AG04450 (cell line): ENCODE data around the gene MAML2. TPM values are rescaled to one million over a fixed set of nuclear protein-coding genes. Genes with fewer than 3 reads are reported as not detected.

ENCODE experiments used
- CTCF ChIA-PET: fragments of 300-600, 350-600 bp; formaldehyde crosslinking; extraction: SDS; loops from one replicate; lab custom pipeline; 2022; ENCODE audit warnings: antibody characterized with exemption, inconsistent platforms; lab: Charles Lee
- POLR2A ChIA-PET: fragments of 350-600 bp; formaldehyde crosslinking; extraction: SDS; loops from one replicate; lab custom pipeline; 2021; ENCODE audit warnings: antibody characterized with exemption, inconsistent platforms; lab: Yijun Ruan, JAX
- DNase-seq: peaks from one replicate; pipeline ENCODE4 v3.0.0-alpha.2; 2011; ENCODE audit warnings: low read depth, low spot score
- H3K27ac ChIP-seq: one replicate; pipeline ENCODE4 v1.5.1; 2012; ENCODE audit warnings: low read depth, low read length, control low read depth
- H3K27me3 ChIP-seq: one replicate; pipeline ENCODE4 v1.6.0; 2012; ENCODE audit warnings: low read length; ENCODE audit not compliant: control insufficient read depth, insufficient read depth
- H3K4me3 ChIP-seq: 2 replicates; pipeline ENCODE4 v1.5.1; 2011; ENCODE audit warnings: mild to moderate bottlenecking, low read depth, low read length, control low read depth
- H3K9me3 ChIP-seq: 2 replicates; pipeline ENCODE4 v1.5.1; 2012; ENCODE audit warnings: low read length; ENCODE audit not compliant: control insufficient read depth, insufficient read depth
- polyA plus RNA-seq: library from polyadenylated mRNA; depleted of rRNA; stranded (reverse); fragments of >200 nt; gene quantifications from 2 replicates; pipeline ENCODE4 v1.2.3, GENCODE V29; 2011
- TF ChIP-seq, protein P1 (sequence below): IDR thresholded peaks from 2 replicates; pipeline ENCODE4 v1.5.1; 2011; ENCODE audit warnings: low read depth, low read length, control low read depth, inconsistent platforms

The MAML2 gene
- polyA plus RNA-seq, 1 experiment = 23.0 TPM

DNA sequence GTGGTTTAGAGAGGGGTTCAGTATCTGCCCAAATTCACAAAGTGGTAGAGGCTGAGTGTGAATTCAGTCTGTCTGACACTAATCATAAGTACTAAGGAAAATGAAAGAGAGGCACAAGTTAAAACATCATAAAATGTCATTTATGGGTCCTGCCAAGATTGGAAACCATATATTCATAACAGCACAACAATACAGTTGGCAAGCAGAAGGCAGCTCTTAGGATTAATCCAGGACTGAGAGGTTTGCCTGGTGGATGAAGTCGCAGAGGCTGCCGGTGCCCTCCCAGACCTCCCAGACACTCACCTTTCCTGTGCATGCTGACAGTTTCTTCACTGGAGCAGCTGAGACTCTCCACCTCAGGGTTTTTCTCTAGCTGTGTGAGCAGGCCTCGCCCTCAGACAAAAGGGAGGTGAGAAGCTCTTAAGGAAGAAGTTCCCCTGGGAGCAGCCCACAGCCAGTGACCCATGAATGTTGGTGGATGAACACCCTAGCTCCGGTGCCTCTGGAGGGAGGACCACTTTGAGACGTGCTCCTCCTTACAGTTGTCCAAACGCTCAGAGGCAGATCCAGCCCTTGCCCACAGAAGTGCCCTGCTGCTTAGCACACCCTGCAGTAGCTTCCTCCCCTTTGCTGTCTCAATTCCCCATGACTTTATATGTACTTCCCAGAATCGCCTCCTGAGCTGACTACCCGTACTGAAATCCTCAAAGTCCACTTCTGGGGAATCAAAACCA is 43.7 kb downstream of the MAML2 start:
- TF ChIP-seq, protein P1, sequence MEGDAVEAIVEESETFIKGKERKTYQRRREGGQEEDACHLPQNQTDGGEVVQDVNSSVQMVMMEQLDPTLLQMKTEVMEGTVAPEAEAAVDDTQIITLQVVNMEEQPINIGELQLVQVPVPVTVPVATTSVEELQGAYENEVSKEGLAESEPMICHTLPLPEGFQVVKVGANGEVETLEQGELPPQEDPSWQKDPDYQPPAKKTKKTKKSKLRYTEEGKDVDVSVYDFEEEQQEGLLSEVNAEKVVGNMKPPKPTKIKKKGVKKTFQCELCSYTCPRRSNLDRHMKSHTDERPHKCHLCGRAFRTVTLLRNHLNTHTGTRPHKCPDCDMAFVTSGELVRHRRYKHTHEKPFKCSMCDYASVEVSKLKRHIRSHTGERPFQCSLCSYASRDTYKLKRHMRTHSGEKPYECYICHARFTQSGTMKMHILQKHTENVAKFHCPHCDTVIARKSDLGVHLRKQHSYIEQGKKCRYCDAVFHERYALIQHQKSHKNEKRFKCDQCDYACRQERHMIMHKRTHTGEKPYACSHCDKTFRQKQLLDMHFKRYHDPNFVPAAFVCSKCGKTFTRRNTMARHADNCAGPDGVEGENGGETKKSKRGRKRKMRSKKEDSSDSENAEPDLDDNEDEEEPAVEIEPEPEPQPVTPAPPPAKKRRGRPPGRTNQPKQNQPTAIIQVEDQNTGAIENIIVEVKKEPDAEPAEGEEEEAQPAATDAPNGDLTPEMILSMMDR = no peak
- no peak overlapping the region for H3K4me3 ChIP-seq
- ChIA-PET POLR2A (interaction anchor here (0.5 to 0.6 kb wide), 2 partner anchors 22 to 243 kb away, joined by 3 to 6 read pairs; no protein-coding TSS in a partner anchor), CTCF (interaction anchor here (1.3 kb wide), 1 partner anchor 42 kb away, joined by 3 read pairs; no protein-coding TSS in a partner anchor)
- no peak overlapping the region for H3K27ac ChIP-seq
- no peaks in the 10 kb centered on the region for H3K27me3 ChIP-seq
- H3K9me3 ChIP-seq = no peaks in the 10 kb centered on the region
- no peak for DNase-seq

DNA sequence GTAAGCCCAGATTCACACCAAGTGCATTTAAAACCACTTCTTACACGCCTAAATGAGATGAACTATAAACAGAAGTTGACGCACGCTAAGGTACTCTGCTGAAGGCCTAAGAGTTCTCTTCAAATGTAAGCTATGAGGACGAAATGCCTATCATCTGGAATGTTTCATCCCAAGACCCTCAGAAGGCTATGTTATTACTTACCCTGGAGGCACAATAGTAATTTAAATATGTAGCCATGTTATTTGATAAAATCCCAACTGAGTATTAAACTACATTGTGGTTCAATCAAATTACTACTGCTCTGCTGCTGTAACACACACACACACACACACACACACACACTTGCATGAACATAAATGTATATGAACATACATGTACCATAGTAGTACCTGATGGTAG is 47.6 kb downstream of the MAML2 start:
- CTCF ChIA-PET = interaction anchor here (0.6 to 0.7 kb wide), 2 partner anchors 166 to 1761 kb away, joined by 3 read pairs; no protein-coding TSS in a partner anchor
- TF ChIP-seq, protein P1 = no peak
- POLR2A ChIA-PET = no interaction called here
- H3K27me3 ChIP-seq = no peaks in the 10 kb centered on the region
- no peak overlapping the region for H3K27ac ChIP-seq
- H3K4me3 ChIP-seq = no peak overlapping the region
- no peaks in the 10 kb centered on the region for H3K9me3 ChIP-seq
- no peak for DNase-seq

DNA sequence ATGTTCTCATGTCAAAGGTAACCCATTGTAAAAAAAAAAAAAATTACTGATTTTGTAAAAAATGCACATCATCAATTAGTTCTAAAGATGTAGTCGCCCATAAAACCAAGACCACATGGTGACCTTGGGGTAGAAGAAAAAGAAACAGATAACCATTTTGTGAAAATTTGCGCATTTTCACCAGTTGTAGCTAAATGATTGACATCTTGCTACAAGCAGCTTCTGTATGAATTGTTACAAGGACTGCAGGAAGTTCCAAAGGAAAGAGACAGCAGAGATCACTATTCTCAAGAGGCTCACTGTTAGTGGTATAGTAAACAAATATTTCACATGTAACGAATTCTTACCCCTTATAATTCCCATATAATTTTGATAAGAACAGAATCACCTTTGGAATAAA is 48.7 kb downstream of the MAML2 start:
- Histone ChIP-seq H3K4me3 (no peak overlapping the region), H3K9me3 (no peaks in the 10 kb centered on the region), H3K27me3 (no peaks in the 10 kb centered on the region), H3K27ac (no peak overlapping the region)
- ChIA-PET POLR2A (no interaction called here), CTCF (interaction anchor here (0.6 kb wide), 1 partner anchor 36 kb away, joined by 3 read pairs; no protein-coding TSS in a partner anchor)
- DNase-seq = no peak
- TF ChIP-seq, protein P1 = no peak

DNA sequence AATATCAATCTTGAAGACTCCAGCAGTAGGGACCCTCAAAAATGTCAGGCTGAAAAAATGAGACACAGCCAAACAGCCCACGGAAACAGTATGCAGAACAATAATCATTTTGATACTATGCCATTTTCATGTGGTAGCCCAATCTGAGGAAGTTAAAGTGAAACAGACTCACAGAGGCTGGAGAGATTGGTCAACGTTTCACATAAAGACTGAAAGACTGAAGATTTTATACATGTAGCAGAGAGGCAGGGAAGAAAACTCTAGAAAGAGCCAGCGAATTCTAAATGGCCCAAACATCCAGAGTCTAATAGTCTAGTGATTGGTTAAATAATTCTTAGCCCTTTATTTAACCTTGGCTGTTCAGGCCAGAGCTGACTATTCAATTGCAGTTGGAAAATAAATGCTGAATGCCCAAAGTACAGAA is 49.4 kb downstream of the MAML2 start:
- Histone ChIP-seq H3K9me3 (no peaks in the 10 kb centered on the region), H3K4me3 (no peak overlapping the region), H3K27me3 (no peaks in the 10 kb centered on the region), H3K27ac (no peak overlapping the region)
- TF ChIP-seq, protein P1 = no peak
- DNase-seq = no peak
- ChIA-PET POLR2A (interaction anchor here (0.6 kb wide), 2 partner anchors 12 to 237 kb away, joined by 4 to 6 read pairs; no protein-coding TSS in a partner anchor), CTCF (interaction anchor here (0.6 to 2.0 kb wide), 3 partner anchors 36 to 50 kb away, joined by 3 to 5 read pairs (median 3); no protein-coding TSS in a partner anchor)

DNA sequence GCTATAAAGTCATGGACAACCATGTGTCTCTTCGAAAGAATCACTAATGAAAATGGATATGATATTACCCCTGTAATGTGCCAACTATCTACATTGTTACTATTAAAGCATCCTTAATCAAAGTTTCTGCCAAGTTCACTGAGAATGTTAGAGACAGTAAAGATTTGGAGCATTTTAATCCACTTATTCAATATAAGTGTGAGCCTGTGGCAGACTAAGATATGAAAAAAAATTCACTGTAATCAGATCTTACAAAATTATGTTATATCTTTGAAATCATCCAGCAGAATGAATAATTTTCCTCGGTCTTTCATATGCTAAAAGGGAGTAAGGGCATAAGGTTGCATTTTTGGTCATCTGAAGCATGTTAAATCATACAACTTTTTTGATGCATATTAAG is 49.9 kb downstream of the MAML2 start:
- ChIA-PET CTCF (interaction anchor here (0.9 to 2.0 kb wide), 3 partner anchors 12 to 50 kb away, joined by 3 to 5 read pairs (median 3); no protein-coding TSS in a partner anchor), POLR2A (interaction anchor here (0.6 kb wide), 2 partner anchors 11 to 237 kb away, joined by 4 to 6 read pairs; no protein-coding TSS in a partner anchor)
- Histone ChIP-seq H3K27me3 (no peaks in the 10 kb centered on the region), H3K4me3 (no peak overlapping the region), H3K9me3 (no peaks in the 10 kb centered on the region), H3K27ac (no peak overlapping the region)
- no peak for DNase-seq
- TF ChIP-seq, protein P1 = no peak
